Loucy (cell line): ENCODE measurements around the gene ACTR3C.

Experiments used
- H2AFZ ChIP-seq: fragments of 200-600 bp; sonication (generic); 2 replicates; pipeline ENCODE4 v1.6.0; 2016; ENCODE audit warnings: antibody characterized with exemption, mild to moderate bottlenecking, low read length, moderate library complexity
- H3F3A ChIP-seq: fragments of 200-600 bp; 2 replicates; pipeline ENCODE4 v1.6.0; 2016; ENCODE audit warnings: antibody characterized with exemption, low read depth, mild to moderate bottlenecking
- H3K27me3 ChIP-seq: fragments of 200-600 bp; sonication (generic); 2 replicates; pipeline ENCODE4 v1.6.1; 2014; ENCODE audit warnings: low read length, mild to moderate bottlenecking; ENCODE audit not compliant: insufficient read depth, poor library complexity, severe bottlenecking
- H3K36me3 ChIP-seq: fragments of 200-600 bp; sonication (generic); 2 replicates; pipeline ENCODE4 v1.6.1; 2016; ENCODE audit warnings: low read length; ENCODE audit not compliant: insufficient read depth
- H3K4me1 ChIP-seq: fragments of 200-600 bp; sonication (generic); 2 replicates; pipeline ENCODE4 v1.5.1; 2014; ENCODE audit warnings: low read length, mild to moderate bottlenecking; ENCODE audit not compliant: insufficient read depth, poor library complexity, severe bottlenecking
- H3K4me2 ChIP-seq: fragments of 200-600 bp; sonication (generic); 2 replicates; pipeline ENCODE4 v1.6.0; 2014; ENCODE audit warnings: antibody characterized with exemption, low read length, low read depth, mild to moderate bottlenecking; ENCODE audit not compliant: poor library complexity, severe bottlenecking
- H3K4me3 ChIP-seq: fragments of 200-600 bp; sonication (generic); 2 replicates; pipeline ENCODE4 v1.5.1; 2014; ENCODE audit warnings: low read length, mild to moderate bottlenecking, mixed read lengths; ENCODE audit not compliant: poor library complexity, severe bottlenecking
- H3K79me2 ChIP-seq: fragments of 200-600 bp; sonication (generic); 2 replicates; pipeline ENCODE4 v1.6.1; 2014; ENCODE audit warnings: low read length; ENCODE audit not compliant: insufficient read depth
- H3K9ac ChIP-seq: fragments of 200-600 bp; sonication (generic); 2 replicates; pipeline ENCODE4 v1.6.0; 2014; ENCODE audit warnings: mild to moderate bottlenecking, low read depth, low read length, moderate library complexity; ENCODE audit not compliant: poor library complexity, severe bottlenecking
- H3K9me2 ChIP-seq: fragments of 200-600 bp; sonication (generic); replicated peaks from 2 replicates; pipeline ENCODE4 v1.6.1; 2016; ENCODE audit warnings: low read depth, low read length, mixed read lengths
- H3K9me3 ChIP-seq: fragments of 200-600 bp; sonication (generic); 2 replicates; pipeline ENCODE4 v1.6.1; 2014; ENCODE audit warnings: mild to moderate bottlenecking, antibody characterized with exemption, low read length, low read depth; ENCODE audit not compliant: insufficient read depth
- H4K20me1 ChIP-seq: fragments of 200-600 bp; sonication (generic); 2 replicates; pipeline ENCODE4 v1.6.0; 2014; ENCODE audit warnings: antibody characterized with exemption, low read length, mild to moderate bottlenecking; ENCODE audit not compliant: insufficient read depth, poor library complexity, severe bottlenecking
- EZH2phosphoT487 ChIP-seq: fragments of 200-600 bp; IDR thresholded peaks from 2 replicates; pipeline ENCODE4 v1.6.1; 2018; ENCODE audit warnings: antibody characterized with exemption, mild to moderate bottlenecking, moderate library complexity, borderline replicate concordance
- TF ChIP-seq, protein P1 (sequence below): fragments of 200-600 bp; sonication (generic); conservative IDR thresholded peaks from 2 replicates; pipeline ENCODE4 v1.5.1; 2014; ENCODE audit warnings: mild to moderate bottlenecking, antibody characterized with exemption, low read length

Gene ACTR3C

GRCh38 chr7:150311146-150311545, 12.2 kb downstream of the ACTR3C start:
- H3K9me2 ChIP-seq: no peaks in the 10 kb centered on the region
- no peaks in the 10 kb centered on the region for H3K36me3 ChIP-seq
- no peaks in the 10 kb centered on the region for H3K27me3 ChIP-seq
- no peaks in the 10 kb centered on the region for H3F3A ChIP-seq
- no peaks in the 10 kb centered on the region for H4K20me1 ChIP-seq
- no peak overlapping the region for H3K4me3 ChIP-seq
- H3K79me2 ChIP-seq: no peaks in the 10 kb centered on the region
- no peak overlapping the region for H2AFZ ChIP-seq
- no peak overlapping the region for H3K4me2 ChIP-seq
- no peak for TF ChIP-seq EZH2phosphoT487
- TF ChIP-seq, protein P1, sequence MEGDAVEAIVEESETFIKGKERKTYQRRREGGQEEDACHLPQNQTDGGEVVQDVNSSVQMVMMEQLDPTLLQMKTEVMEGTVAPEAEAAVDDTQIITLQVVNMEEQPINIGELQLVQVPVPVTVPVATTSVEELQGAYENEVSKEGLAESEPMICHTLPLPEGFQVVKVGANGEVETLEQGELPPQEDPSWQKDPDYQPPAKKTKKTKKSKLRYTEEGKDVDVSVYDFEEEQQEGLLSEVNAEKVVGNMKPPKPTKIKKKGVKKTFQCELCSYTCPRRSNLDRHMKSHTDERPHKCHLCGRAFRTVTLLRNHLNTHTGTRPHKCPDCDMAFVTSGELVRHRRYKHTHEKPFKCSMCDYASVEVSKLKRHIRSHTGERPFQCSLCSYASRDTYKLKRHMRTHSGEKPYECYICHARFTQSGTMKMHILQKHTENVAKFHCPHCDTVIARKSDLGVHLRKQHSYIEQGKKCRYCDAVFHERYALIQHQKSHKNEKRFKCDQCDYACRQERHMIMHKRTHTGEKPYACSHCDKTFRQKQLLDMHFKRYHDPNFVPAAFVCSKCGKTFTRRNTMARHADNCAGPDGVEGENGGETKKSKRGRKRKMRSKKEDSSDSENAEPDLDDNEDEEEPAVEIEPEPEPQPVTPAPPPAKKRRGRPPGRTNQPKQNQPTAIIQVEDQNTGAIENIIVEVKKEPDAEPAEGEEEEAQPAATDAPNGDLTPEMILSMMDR: no peak
- no peak overlapping the region for H3K9ac ChIP-seq
- peaks cover 41% of the 10 kb centered on the region for H3K4me1 ChIP-seq
- H3K9me3 ChIP-seq: no peaks in the 10 kb centered on the region

DNA sequence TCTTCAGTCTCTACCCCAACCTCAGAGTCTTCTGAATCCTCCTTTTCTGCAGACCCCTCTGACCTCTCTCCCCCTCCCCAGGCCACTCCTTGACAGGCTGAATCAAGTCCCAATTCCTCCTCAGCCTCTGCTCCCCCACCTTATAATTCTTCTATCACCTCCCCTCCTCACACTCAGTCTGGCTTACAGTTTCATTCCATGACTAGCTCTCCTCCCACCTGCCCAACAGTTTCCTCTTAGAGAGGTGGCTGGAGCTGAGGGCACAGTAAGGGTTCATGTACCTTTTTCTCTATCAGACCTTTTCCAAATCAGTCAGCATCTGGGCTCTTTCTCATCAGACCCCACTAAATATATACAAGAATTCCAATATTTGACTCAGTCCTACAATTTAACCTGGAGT, 14.8 kb downstream of the ACTR3C start:
- Histone ChIP-seq H3K9me3 (no peaks in the 10 kb centered on the region), H3K36me3 (no peaks in the 10 kb centered on the region), H4K20me1 (no peaks in the 10 kb centered on the region), H3K4me1 (peaks cover 45% of the 10 kb centered on the region), H3F3A (no peaks in the 10 kb centered on the region), H3K9me2 (no peaks in the 10 kb centered on the region), H3K4me3 (no peak overlapping the region), H3K9ac (no peak overlapping the region), H3K79me2 (no peaks in the 10 kb centered on the region), H2AFZ (no peak overlapping the region), H3K27me3 (no peaks in the 10 kb centered on the region), H3K4me2 (no peak overlapping the region)
- TF ChIP-seq, protein P1: no peak
- no peak for TF ChIP-seq EZH2phosphoT487

- Histone ChIP-seq H3F3A (no peaks in the 10 kb centered on the region), H3K4me2 (no peak overlapping the region), H3K4me3 (peak overlapping the region; percentile 30), H3K4me1 (peaks cover 38% of the 10 kb centered on the region), H3K9me2 (no peaks in the 10 kb centered on the region), H4K20me1 (no peaks in the 10 kb centered on the region), H2AFZ (no peak overlapping the region), H3K9me3 (no peaks in the 10 kb centered on the region), H3K36me3 (no peaks in the 10 kb centered on the region), H3K27me3 (no peaks in the 10 kb centered on the region), H3K9ac (peak overlapping the region; percentile 52), H3K79me2 (no peaks in the 10 kb centered on the region)
- TF ChIP-seq EZH2phosphoT487: no peak
- TF ChIP-seq, protein P1: no peak
Observed at GRCh38 chr7:150307904-150308303, 15.4 kb downstream of the ACTR3C start.
